Peyer's patch (tissue), 4 donors: ENCODE results near the gene PLK4. TPM values are rescaled to one million over a fixed set of nuclear protein-coding genes. Genes with fewer than 3 reads are reported as not detected.

ENCODE experiments used
- small RNA-seq, 2 donors: library from RNA; depleted of rRNA; stranded (forward); fragments of <200 nt; gene quantifications; one replicate each; pipeline ENCODE3, GENCODE V24; 2016
- total RNA-seq, 4 donors: library from RNA; depleted of rRNA; stranded (reverse); fragments of >200 nt; gene quantifications; one replicate each; pipeline ENCODE4 v1.1.0, GENCODE V29; 2016

The PLK4 gene
- total RNA-seq, 4 donors from 2014 or later, result 1.7 to 8.3 (median 3.7) TPM

Small RNA genes lying within 50 kb of the gene (small RNA-seq; reads per million reads assigned to genes)
- 0 reads per million in 2 donors for gene RNU6-583P

Other genes starting within 250 kb of the PLK4 start
- gene INTU, start 247.9 kb upstream of the PLK4 start, total RNA-seq, result 10 to 100 TPM in 1 of 4 donors, 1 to 10 TPM in 3; 1.6 to 14.9 (median 2.3) TPM
- not detected for gene SLC25A31, start 150.5 kb upstream of the PLK4 start, total RNA-seq
- gene HSPA4L, start 98.6 kb upstream of the PLK4 start, total RNA-seq, result 1 to 10 TPM; 2.0 to 2.6 (median 2.4) TPM
- gene MFSD8, start 84.3 kb downstream of the PLK4 start, total RNA-seq, result 10 to 100 TPM; 29.9 to 40.8 (median 35.1) TPM
- gene ABHD18, start 84.5 kb downstream of the PLK4 start, total RNA-seq, result 10 to 100 TPM; 20.5 to 25.6 (median 23.1) TPM
- gene LARP1B, start 180.4 kb downstream of the PLK4 start, total RNA-seq, result 10 to 100 TPM; 36.3 to 61.9 (median 49.2) TPM